NCI-H82 treated with DMSO at 0.1 percent for 48 hours (cell line): Measurements from ENCODE around the gene PGAP6.
"Not testable (repeated sequence)": the region's sequence is repeated elsewhere in the genome, so short reads cannot be mapped to it uniquely, and the experiment has no call there.

Experiments
- DNase-seq: peaks from one replicate; lab custom pipeline; 2025; ENCODE audit not compliant: unreplicated experiment; lab: John Stamatoyannopoulos, UW

The PGAP6 gene

GRCh38 chr16:401468-402348 is 19.9 kb upstream of the PGAP6 start, which contains the start of gene DECR2:
TSS of gene DECR2 (plus strand) at chr16:401885. CDS start at chr16:401964, 79 bp downstream.
- peak; percentile 63 for DNase-seq

- no peak for DNase-seq
These were observed 18.3 kb upstream of the PGAP6 start for GRCh38 chr16:400061-400591.

- no peak for DNase-seq
These were observed 17.7 kb upstream of the PGAP6 start for GRCh38 chr16:399340-400019.

GRCh38 chr16:398561-399339 is 17.0 kb upstream of the PGAP6 start:
- no peak for DNase-seq

- no peak for DNase-seq
These were observed 16.1 kb upstream of the PGAP6 start for GRCh38 chr16:397736-398332.

GRCh38 chr16:397135-397661 is 15.4 kb upstream of the PGAP6 start, which contains the start of gene NME4:
TSS of gene NME4 (plus strand) at chr16:397199. CDS start at chr16:397223, 24 bp downstream.
- no peak for DNase-seq

GRCh38 chr16:396605-397004 is 14.8 kb upstream of the PGAP6 start:
- peak; percentile 37 for DNase-seq

GRCh38 chr16:396199-396598 is 14.4 kb upstream of the PGAP6 start:
- DNase-seq, result no peak

GRCh38 chr16:392450-393030 is 10.8 kb upstream of the PGAP6 start:
- DNase-seq, result no peak

- no peak for DNase-seq
These were observed 10.1 kb upstream of the PGAP6 start for GRCh38 chr16:391885-392335.

GRCh38 chr16:389352-389751 is 7.6 kb upstream of the PGAP6 start:
- DNase-seq, result no peak

GRCh38 chr16:387761-388666 is 6.2 kb upstream of the PGAP6 start:
- DNase-seq, result not testable (repeated sequence)

GRCh38 chr16:386641-387156 is 4.9 kb upstream of the PGAP6 start:
- DNase-seq, result no peak

GRCh38 chr16:383326-384051 is 1.7 kb upstream of the PGAP6 start:
- no peak for DNase-seq

- DNase-seq, result no peak
These were observed 578 bp downstream of the PGAP6 start for GRCh38 chr16:381012-381788.

- DNase-seq, result no peak
These were observed 1.1 kb downstream of the PGAP6 start for GRCh38 chr16:380762-381011.

GRCh38 chr16:379961-380761 is 1.6 kb downstream of the PGAP6 start:
- DNase-seq, result no peak
